Right lobe of liver (tissue), 4 donors: ENCODE data around the gene ATP1B4.

Experiments used
- POLR2A ChIP-seq: fragments of 450-650 bp; IDR thresholded peaks from one replicate; pipeline ENCODE4 v1.6.1; 2017; ENCODE audit warnings: antibody characterized with exemption, mild to moderate bottlenecking
- TF ChIP-seq, protein P1 (sequence below), 4 donors: fragments of 200-600 bp in 3 of 4; fragments of 450-650 bp in 1 of 4; IDR thresholded peaks; one replicate each; pipeline versions ENCODE4 v1.5.1 to v1.8.0; 2016 to 2022; ENCODE audit warnings: antibody characterized with exemption in 4 of 4, mild to moderate bottlenecking in 2 of 4
- donor health status: DM: no; HTN: no; CAD: no.
- donor health status: DM: no; HTN: no; CAD: no.
- donor health status: DM: no; HTN: yes; CAD: no.

DNA sequence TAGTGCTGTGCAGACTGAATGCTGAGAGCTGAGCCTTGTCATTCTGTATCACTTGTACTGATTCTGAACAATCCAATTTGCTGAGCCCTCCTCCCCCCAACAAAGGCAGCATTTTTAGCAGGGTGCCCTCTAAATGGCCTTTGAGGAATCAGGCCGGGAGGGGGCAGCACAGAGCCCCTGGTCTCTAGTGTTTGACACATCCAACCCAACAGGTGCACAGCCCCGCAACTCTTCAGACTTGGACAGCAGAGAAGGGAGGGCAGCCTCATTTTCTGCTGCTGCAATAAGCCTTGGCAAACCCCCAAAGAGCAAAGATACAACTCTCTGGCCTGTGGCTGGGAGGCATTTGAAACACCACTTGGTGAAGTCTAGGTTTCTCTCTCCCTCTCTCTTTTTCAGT lies 3.4 kb downstream of the ATP1B4 start:
- TF ChIP-seq, protein P1, sequence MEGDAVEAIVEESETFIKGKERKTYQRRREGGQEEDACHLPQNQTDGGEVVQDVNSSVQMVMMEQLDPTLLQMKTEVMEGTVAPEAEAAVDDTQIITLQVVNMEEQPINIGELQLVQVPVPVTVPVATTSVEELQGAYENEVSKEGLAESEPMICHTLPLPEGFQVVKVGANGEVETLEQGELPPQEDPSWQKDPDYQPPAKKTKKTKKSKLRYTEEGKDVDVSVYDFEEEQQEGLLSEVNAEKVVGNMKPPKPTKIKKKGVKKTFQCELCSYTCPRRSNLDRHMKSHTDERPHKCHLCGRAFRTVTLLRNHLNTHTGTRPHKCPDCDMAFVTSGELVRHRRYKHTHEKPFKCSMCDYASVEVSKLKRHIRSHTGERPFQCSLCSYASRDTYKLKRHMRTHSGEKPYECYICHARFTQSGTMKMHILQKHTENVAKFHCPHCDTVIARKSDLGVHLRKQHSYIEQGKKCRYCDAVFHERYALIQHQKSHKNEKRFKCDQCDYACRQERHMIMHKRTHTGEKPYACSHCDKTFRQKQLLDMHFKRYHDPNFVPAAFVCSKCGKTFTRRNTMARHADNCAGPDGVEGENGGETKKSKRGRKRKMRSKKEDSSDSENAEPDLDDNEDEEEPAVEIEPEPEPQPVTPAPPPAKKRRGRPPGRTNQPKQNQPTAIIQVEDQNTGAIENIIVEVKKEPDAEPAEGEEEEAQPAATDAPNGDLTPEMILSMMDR (IDR thresholded peaks at IDR 0.05) = peak; percentile 31 to 55 (median 44)
- TF ChIP-seq POLR2A = no peak
